WTC11 (cell line): ENCODE results near the gene BCL11B.

ENCODE experiments used
- ATF1 ChIP-seq: sonication (generic); formaldehyde crosslinking; IDR thresholded peaks from 2 replicates; pipeline ENCODE4 v1.8.1; 2023; ENCODE audit warnings: mild to moderate bottlenecking, moderate library complexity, missing genetic modification reagents
- ELF4 ChIP-seq: sonication (generic); formaldehyde crosslinking; IDR thresholded peaks from 2 replicates; pipeline ENCODE4 v1.8.1; 2022; ENCODE audit warnings: low read depth, mild to moderate bottlenecking, moderate library complexity, missing genetic modification reagents
- ESRRA ChIP-seq: sonication (generic); formaldehyde crosslinking; IDR thresholded peaks from 2 replicates; pipeline ENCODE4 v1.8.1; 2022; ENCODE audit warnings: mild to moderate bottlenecking, missing genetic modification reagents, borderline replicate concordance
- JAZF1 ChIP-seq: fragments of 250-450 bp; sonication (Bioruptor Pico); IDR thresholded peaks from 2 replicates; pipeline ENCODE4 v1.9.0; 2021; ENCODE audit warnings: moderate library complexity, mild to moderate bottlenecking, inconsistent platforms
- KAT7 ChIP-seq: sonication (generic); formaldehyde crosslinking; IDR thresholded peaks from 2 replicates; pipeline ENCODE4 v1.8.1; 2023; ENCODE audit warnings: missing genetic modification reagents, mild to moderate bottlenecking, borderline replicate concordance
- SP1 ChIP-seq: sonication (generic); formaldehyde crosslinking; conservative IDR thresholded peaks from 2 replicates; pipeline ENCODE4 v1.8.1; 2022; ENCODE audit warnings: missing genetic modification reagents
- TEAD4 ChIP-seq: sonication (generic); formaldehyde crosslinking; IDR thresholded peaks from 2 replicates; pipeline ENCODE4 v1.8.0; 2022; ENCODE audit warnings: mild to moderate bottlenecking, missing genetic modification reagents
- ZNF121 ChIP-seq: sonication (generic); formaldehyde crosslinking; IDR thresholded peaks from 2 replicates; pipeline ENCODE4 v1.8.0; 2023; ENCODE audit warnings: missing genetic modification reagents
- ZNF232 ChIP-seq: sonication (generic); formaldehyde crosslinking; IDR thresholded peaks from 2 replicates; pipeline ENCODE4 v1.8.0; 2022; ENCODE audit warnings: mild to moderate bottlenecking, missing genetic modification reagents
- TF ChIP-seq, protein P1 (sequence below): fragments of 200-600 bp; IDR thresholded peaks from 2 replicates; pipeline ENCODE4 v1.8.0; 2022; ENCODE audit warnings: antibody characterized with exemption
- TF ChIP-seq, protein P2 (sequence below): sonication (generic); formaldehyde crosslinking; conservative IDR thresholded peaks from 2 replicates; pipeline ENCODE4 v1.8.1; 2022; ENCODE audit warnings: mild to moderate bottlenecking, missing genetic modification reagents
- TF ChIP-seq, protein P3 (sequence below): sonication (generic); formaldehyde crosslinking; IDR thresholded peaks from 2 replicates; pipeline ENCODE4 v1.8.1; 2022; ENCODE audit warnings: low read depth, missing genetic modification reagents, borderline replicate concordance
- TF ChIP-seq, protein P4 (sequence below): sonication (generic); formaldehyde crosslinking; IDR thresholded peaks from 2 replicates; pipeline ENCODE4 v1.8.1; 2022; ENCODE audit warnings: missing genetic modification reagents, borderline replicate concordance

DNA sequence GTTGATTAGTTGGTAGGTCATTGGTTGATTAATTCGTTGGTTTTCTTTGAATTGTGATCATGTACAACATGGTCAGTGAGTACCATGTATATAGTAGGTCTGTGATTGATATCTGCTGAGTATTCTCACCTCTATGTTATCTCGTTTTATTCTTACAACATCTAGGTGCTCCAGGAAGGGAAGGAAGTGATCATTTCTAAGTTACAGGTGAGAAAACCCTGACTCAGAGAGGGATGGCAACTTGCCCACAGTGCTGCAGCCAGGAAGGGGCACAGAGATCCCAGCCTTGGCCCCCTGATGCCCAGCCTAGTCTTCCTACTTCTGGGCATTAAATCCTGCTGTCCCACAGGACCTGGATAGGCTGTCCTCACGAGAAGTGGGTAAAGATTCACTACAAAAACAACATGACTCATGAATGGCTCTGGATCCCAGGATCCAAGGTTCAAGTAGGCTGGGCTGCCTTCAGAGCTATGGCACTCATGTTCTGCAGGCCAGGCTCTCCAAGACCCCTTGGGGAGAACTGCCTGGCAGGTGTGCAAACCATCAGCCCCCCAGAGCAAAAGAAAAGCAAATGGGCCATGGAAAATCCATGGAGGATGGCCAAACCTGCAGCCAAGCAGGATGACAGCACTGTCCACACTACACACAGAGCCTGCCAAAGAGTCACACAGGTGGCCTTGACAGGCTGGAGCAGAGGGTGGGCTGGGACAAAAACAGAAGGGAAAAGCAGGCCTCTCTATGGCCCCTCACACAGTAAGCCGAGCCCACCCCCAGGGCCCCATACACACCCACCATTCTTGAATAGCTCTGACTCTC lies 146.2 kb downstream of the BCL11B start:
- TF ChIP-seq ELF4 = no peak
- no peak for TF ChIP-seq KAT7 (CRISPR knock-in tag)
- TF ChIP-seq, protein P1, sequence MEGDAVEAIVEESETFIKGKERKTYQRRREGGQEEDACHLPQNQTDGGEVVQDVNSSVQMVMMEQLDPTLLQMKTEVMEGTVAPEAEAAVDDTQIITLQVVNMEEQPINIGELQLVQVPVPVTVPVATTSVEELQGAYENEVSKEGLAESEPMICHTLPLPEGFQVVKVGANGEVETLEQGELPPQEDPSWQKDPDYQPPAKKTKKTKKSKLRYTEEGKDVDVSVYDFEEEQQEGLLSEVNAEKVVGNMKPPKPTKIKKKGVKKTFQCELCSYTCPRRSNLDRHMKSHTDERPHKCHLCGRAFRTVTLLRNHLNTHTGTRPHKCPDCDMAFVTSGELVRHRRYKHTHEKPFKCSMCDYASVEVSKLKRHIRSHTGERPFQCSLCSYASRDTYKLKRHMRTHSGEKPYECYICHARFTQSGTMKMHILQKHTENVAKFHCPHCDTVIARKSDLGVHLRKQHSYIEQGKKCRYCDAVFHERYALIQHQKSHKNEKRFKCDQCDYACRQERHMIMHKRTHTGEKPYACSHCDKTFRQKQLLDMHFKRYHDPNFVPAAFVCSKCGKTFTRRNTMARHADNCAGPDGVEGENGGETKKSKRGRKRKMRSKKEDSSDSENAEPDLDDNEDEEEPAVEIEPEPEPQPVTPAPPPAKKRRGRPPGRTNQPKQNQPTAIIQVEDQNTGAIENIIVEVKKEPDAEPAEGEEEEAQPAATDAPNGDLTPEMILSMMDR = no peak
- no peak for TF ChIP-seq SP1 (CRISPR knock-in tag)
- no peak for TF ChIP-seq ATF1 (CRISPR knock-in tag)
- no peak for TF ChIP-seq ZNF121
- TF ChIP-seq, protein P2, sequence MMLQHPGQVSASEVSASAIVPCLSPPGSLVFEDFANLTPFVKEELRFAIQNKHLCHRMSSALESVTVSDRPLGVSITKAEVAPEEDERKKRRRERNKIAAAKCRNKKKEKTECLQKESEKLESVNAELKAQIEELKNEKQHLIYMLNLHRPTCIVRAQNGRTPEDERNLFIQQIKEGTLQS (CRISPR knock-in tag) = no peak
- no peak for TF ChIP-seq JAZF1 (CRISPR knock-in tag)
- no peak for TF ChIP-seq ESRRA (CRISPR knock-in tag)
- TF ChIP-seq, protein P3, sequence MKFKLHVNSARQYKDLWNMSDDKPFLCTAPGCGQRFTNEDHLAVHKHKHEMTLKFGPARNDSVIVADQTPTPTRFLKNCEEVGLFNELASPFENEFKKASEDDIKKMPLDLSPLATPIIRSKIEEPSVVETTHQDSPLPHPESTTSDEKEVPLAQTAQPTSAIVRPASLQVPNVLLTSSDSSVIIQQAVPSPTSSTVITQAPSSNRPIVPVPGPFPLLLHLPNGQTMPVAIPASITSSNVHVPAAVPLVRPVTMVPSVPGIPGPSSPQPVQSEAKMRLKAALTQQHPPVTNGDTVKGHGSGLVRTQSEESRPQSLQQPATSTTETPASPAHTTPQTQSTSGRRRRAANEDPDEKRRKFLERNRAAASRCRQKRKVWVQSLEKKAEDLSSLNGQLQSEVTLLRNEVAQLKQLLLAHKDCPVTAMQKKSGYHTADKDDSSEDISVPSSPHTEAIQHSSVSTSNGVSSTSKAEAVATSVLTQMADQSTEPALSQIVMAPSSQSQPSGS (CRISPR knock-in tag) = no peak
- TF ChIP-seq ZNF232 = no peak
- TF ChIP-seq, protein P4, sequence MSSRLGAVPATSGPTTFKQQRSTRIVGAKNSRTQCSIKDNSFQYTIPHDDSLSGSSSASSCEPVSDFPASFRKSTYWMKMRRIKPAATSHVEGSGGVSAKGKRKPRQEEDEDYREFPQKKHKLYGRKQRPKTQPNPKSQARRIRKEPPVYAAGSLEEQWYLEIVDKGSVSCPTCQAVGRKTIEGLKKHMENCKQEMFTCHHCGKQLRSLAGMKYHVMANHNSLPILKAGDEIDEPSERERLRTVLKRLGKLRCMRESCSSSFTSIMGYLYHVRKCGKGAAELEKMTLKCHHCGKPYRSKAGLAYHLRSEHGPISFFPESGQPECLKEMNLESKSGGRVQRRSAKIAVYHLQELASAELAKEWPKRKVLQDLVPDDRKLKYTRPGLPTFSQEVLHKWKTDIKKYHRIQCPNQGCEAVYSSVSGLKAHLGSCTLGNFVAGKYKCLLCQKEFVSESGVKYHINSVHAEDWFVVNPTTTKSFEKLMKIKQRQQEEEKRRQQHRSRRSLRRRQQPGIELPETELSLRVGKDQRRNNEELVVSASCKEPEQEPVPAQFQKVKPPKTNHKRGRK (CRISPR knock-in tag) = no peak
- TF ChIP-seq TEAD4 (CRISPR knock-in tag) = no peak
